DND-41 (cell line): Measurements from ENCODE around the gene L3MBTL3.

ENCODE experiments used
- CTCF ChIP-seq: IDR thresholded peaks from 2 replicates; pipeline ENCODE4 v1.5.1; 2012; ENCODE audit warnings: borderline replicate concordance, low read length, moderate library complexity, mild to moderate bottlenecking; ENCODE audit not compliant: poor library complexity, severe bottlenecking; ENCODE audit errors: extremely low read depth
- EZH2 ChIP-seq: IDR thresholded peaks from 3 replicates; pipeline ENCODE4 v1.6.1; 2012; ENCODE audit warnings: borderline replicate concordance, low read depth, mild to moderate bottlenecking, moderate library complexity, low read length, inconsistent platforms; ENCODE audit not compliant: severe bottlenecking

- TF ChIP-seq CTCF (no peak), EZH2 (no peak)
Observed at GRCh38 chr6:130150906-130151305, 132.5 kb downstream of the L3MBTL3 start.
